T-cell (primary cell): Measurements from ENCODE around the gene PCDH12. TPM values are rescaled to one million over a fixed set of nuclear protein-coding genes. Genes with fewer than 3 reads are reported as not detected.

Source experiments
- ATAC-seq, 4 experiments: fragments of 200-7000 bp in 3 of 4; fragments of 150-1000 bp in 1 of 4; cut with Tn5 transposase; replicated peaks in 1 of 4; 1 replicate in 3 of 4; 2 replicates in 1 of 4; pipeline ENCODE4 v1.10.0; 2021; ENCODE audit warnings: moderate library complexity in 3 of 4, mild to moderate bottlenecking in 2 of 4, moderate number of reproducible peaks in 1 of 4
- CTCF ChIA-PET, 2 donors: fragments of 300-600 bp; sonication (Branson Sonifier 250); formaldehyde crosslinking; loops; one replicate each; lab custom pipeline; 2022; ENCODE audit warnings: antibody characterized with exemption in 2 of 2; lab: Charles Lee
- POLR2A ChIA-PET, 2 donors: fragments of 300-600 bp; sonication (Branson Sonifier 250); formaldehyde crosslinking; loops; one replicate each; lab custom pipeline; 2022; ENCODE audit warnings: antibody characterized with exemption in 2 of 2; lab: Charles Lee
- DNase-seq, 35 experiments: peaks; one replicate each; pipeline versions ENCODE4 v3.0.0 to v3.0.0-alpha.2; 2013 to 2023
- H3K27ac ChIP-seq: one replicate; pipeline ENCODE4 v1.5.1; 2013; ENCODE audit warnings: low read length
- H3K27me3 ChIP-seq, 2 experiments: replicated peaks in 1 of 2; 1 replicate in 1 of 2; 2 replicates in 1 of 2; pipeline versions ENCODE4 v1.6.1 to v1.7.0; 2013; ENCODE audit warnings: low read length in 1 of 2, mixed read lengths in 1 of 2; ENCODE audit not compliant: control insufficient read depth in 2 of 2, insufficient read depth in 2 of 2; ENCODE audit errors: extremely low read depth in 1 of 2
- H3K36me3 ChIP-seq, 2 donors: 1 replicate in 1 of 2; 2 replicates in 1 of 2; pipeline versions ENCODE4 v1.6.1 to v1.7.0; 2013; ENCODE audit warnings: low read length in 1 of 2; ENCODE audit not compliant: control insufficient read depth in 2 of 2, insufficient read depth in 1 of 2; ENCODE audit errors: extremely low read depth in 1 of 2
- H3K4me1 ChIP-seq, 2 experiments: 1 replicate in 1 of 2; 2 replicates in 1 of 2; pipeline versions ENCODE4 v1.6.1 to v1.7.0; 2013; ENCODE audit warnings: low read length in 2 of 2, mixed read lengths in 1 of 2; ENCODE audit not compliant: insufficient read depth in 2 of 2, control insufficient read depth in 1 of 2; ENCODE audit errors: extremely low read depth in 1 of 2
- H3K4me3 ChIP-seq, 2 donors: 1 replicate in 1 of 2; 2 replicates in 1 of 2; pipeline versions ENCODE4 v1.5.1 to v1.7.0; 2013; ENCODE audit warnings: mild to moderate bottlenecking in 2 of 2, low read length in 1 of 2, moderate library complexity in 1 of 2; ENCODE audit not compliant: control insufficient read depth in 1 of 2; ENCODE audit errors: extremely low read depth in 1 of 2
- H3K9me3 ChIP-seq: 2 replicates; pipeline ENCODE4 v1.7.0; 2013
- H3K27ac Mint-ChIP-seq, 2 donors: one replicate each; pipeline ENCODE4 v1.8.0; 2020 to 2021; ENCODE audit warnings: mild to moderate bottlenecking in 2 of 2, mixed read lengths in 2 of 2
- H3K27me3 Mint-ChIP-seq, 2 donors: one replicate each; pipeline ENCODE4 v1.8.0; 2021 to 2022; ENCODE audit warnings: mixed read lengths in 2 of 2
- H3K36me3 Mint-ChIP-seq: one replicate; pipeline ENCODE4 v1.8.0; 2021; ENCODE audit warnings: mixed read lengths
- H3K4me1 Mint-ChIP-seq, 3 donors: one replicate each; pipeline ENCODE4 v1.8.0; 2020 to 2022; ENCODE audit warnings: mixed read lengths in 3 of 3, mild to moderate bottlenecking in 1 of 3
- H3K4me3 Mint-ChIP-seq, 3 donors: one replicate each; pipeline ENCODE4 v1.8.0; 2020 to 2022; ENCODE audit warnings: mild to moderate bottlenecking in 3 of 3, mixed read lengths in 3 of 3, moderate library complexity in 3 of 3
- H3K9me3 Mint-ChIP-seq, 3 donors: one replicate each; pipeline ENCODE4 v1.8.0; 2020 to 2022; ENCODE audit warnings: mixed read lengths in 3 of 3
- WGBS: methylation state at CpG from one replicate; pipeline ENCODE4 v1.1.5; 2013; ENCODE audit warnings: missing lambda C conversion rate; ENCODE audit not compliant: insufficient coverage; 5-methylcytosine and 5-hydroxymethylcytosine counted together
- total RNA-seq, 35 experiments: library from RNA in 6 of 35; stranded (reverse) in 6 of 35; fragments of 120-200 nt in 1 of 35; gene quantifications; one replicate each; pipeline versions ENCODE4 v1.2.1 to v1.2.4 and lab custom pipeline; 2013 to 2026

The PCDH12 gene
- total RNA-seq, 5 donors from 2014 or later (not counting 1 experiment from before 2014, with no cell fraction given) = 0.07 to 0.09 TPM; not detected in 3

DNA sequence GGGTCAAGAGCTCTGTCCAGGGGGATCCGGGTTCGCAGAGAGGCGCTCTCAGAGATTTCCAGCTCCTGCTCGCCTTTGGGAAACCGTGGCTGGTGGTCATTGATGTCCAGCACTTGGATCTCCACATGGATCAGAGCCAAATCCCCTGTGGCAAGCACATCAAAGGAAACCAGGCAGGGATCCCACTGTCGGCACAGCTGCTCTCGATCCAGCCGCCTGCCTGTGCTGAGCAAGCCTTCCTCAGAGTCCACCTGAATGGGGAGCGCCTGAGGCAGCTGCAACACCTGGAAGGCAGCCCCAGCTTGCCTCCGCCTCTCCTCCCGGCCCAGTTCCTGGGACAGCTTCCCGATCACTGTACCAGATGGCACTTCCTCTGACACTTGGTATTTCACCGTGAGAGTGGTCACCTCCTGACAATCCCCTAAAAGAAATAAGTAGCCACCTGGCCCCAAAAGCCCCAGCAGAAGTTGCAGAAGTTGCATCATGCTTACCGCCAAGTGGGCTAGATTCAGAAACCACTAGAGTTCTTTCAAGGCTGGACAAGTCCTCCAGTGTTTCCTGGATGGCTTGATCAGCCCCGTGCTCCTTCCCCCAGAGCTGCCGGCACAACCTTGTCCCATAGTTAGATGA is 520 bp downstream of the PCDH12 start:
- Mint-ChIP-seq H3K27ac (no peak overlapping the region), H3K27me3 (no peaks in the 10 kb centered on the region), H3K4me1 (peaks cover 43 to 56% (median 48%) of the 10 kb centered on the region in 3 donors), H3K36me3 (peaks cover 4% of the 10 kb centered on the region), H3K4me3 (peak overlapping the region in 1 of 3 donors; percentile 51), H3K9me3 (no peaks in the 10 kb centered on the region)
- ATAC-seq (no peak), DNase-seq (no peak)
- WGBS = 79% methylated on average over 16 of the region's 16 CpGs
- no peaks in the 10 kb centered on the region for H3K36me3 ChIP-seq
- H3K4me3 ChIP-seq = no peak overlapping the region
- peak overlapping the region; percentile 17 for H3K27ac ChIP-seq
- ChIA-PET POLR2A (no interaction called here), CTCF (interaction anchor here (0.5 to 2.0 kb wide), 6 partner anchors 9 to 365 kb away, joined by 3 to 7 read pairs (median 4); partner anchors contain the start of genes PCDH1 (in 1 of the 2) and RNF14 (in 1 of the 2))
- H3K9me3 ChIP-seq = no peaks in the 10 kb centered on the region
- peaks cover 13 to 47% of the 10 kb centered on the region in 2 experiments for H3K4me1 ChIP-seq
- no peaks in the 10 kb centered on the region for H3K27me3 ChIP-seq

DNA sequence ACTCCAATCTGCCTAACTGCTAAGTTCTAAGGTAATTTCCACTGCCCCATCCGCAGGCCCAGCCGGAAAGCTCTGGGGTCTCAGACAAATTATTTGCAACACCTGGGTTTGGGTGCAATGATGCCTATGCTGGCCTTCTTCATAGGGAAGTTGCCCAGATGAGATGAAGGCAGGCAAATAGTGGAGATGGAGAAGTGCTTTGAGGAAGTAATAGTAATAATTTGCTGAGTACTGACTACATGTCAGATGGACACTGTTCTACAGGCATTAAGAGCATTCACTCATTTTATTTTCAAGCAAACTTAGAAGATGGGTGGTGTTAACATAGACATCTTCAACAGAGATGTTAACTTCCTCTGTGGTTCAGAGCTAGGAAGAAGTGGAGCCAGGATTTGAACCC is 3.8 kb downstream of the PCDH12 start:
- H3K27ac ChIP-seq = no peak overlapping the region
- Mint-ChIP-seq H3K27ac (no peak overlapping the region), H3K4me3 (no peak overlapping the region), H3K4me1 (peaks cover 30 to 42% (median 33%) of the 10 kb centered on the region in 3 donors), H3K9me3 (no peaks in the 10 kb centered on the region), H3K36me3 (peaks cover 8% of the 10 kb centered on the region), H3K27me3 (no peaks in the 10 kb centered on the region)
- no CpG with 5 or more reads among the region's 2 CpGs for WGBS
- H3K9me3 ChIP-seq = no peaks in the 10 kb centered on the region
- ATAC-seq (no peak), DNase-seq (no peak)
- ChIA-PET POLR2A (interaction anchor here in 1 of 2 donors (0.6 kb wide), 1 partner anchor 42 kb away, joined by 4 read pairs; no protein-coding TSS in a partner anchor), CTCF (interaction anchor here in 1 of 2 donors (0.6 kb wide), 1 partner anchor 495 kb away, joined by 3 read pairs; no protein-coding TSS in a partner anchor)
- peaks cover 4 to 33% of the 10 kb centered on the region in 2 experiments for H3K4me1 ChIP-seq
- no peaks in the 10 kb centered on the region for H3K36me3 ChIP-seq
- no peak overlapping the region for H3K4me3 ChIP-seq
- H3K27me3 ChIP-seq = no peaks in the 10 kb centered on the region

DNA sequence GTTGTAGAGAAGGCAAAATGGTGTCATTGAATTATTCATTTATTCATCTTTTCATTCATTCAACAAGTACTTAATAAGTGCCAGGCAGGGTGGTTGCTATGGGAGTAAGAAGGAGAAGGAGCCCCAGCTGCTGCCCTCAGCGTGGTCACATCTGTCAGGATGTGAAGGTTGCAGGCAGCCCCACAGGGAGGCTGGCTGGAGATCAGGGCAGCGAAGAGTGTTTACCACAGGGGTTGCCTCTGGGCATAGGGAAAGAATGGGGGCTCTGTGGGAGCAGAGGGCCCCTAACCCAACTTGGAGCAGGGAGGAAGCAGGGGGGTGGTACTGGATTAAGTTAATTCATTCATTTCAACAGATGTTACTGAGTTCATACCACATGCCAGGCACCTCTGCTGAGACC is 6.0 kb downstream of the PCDH12 start:
- POLR2A ChIA-PET = no interaction called here
- H3K27ac ChIP-seq = no peak overlapping the region
- H3K36me3 ChIP-seq = no peaks in the 10 kb centered on the region
- DNase-seq (no peak), ATAC-seq (no peak)
- Mint-ChIP-seq H3K36me3 (peaks cover 8% of the 10 kb centered on the region), H3K27me3 (no peaks in the 10 kb centered on the region), H3K27ac (peak overlapping the region in 1 of 2 donors; percentile 39), H3K4me1 (peaks cover 10 to 22% (median 15%) of the 10 kb centered on the region in 3 donors), H3K4me3 (peak overlapping the region in 1 of 3 donors; percentile 52), H3K9me3 (no peaks in the 10 kb centered on the region)
- H3K9me3 ChIP-seq = no peaks in the 10 kb centered on the region
- 100% methylated on average over 2 of the region's 2 CpGs for WGBS
- CTCF ChIA-PET = interaction anchor here in 1 of 2 donors (1.3 to 1.5 kb wide), 2 partner anchors 17 kb away, joined by 3 read pairs; partner anchors contain the start of gene RNF14
- no peak overlapping the region for H3K4me3 ChIP-seq
- peaks cover 2 to 14% of the 10 kb centered on the region in 2 experiments for H3K4me1 ChIP-seq
- no peaks in the 10 kb centered on the region for H3K27me3 ChIP-seq

DNA sequence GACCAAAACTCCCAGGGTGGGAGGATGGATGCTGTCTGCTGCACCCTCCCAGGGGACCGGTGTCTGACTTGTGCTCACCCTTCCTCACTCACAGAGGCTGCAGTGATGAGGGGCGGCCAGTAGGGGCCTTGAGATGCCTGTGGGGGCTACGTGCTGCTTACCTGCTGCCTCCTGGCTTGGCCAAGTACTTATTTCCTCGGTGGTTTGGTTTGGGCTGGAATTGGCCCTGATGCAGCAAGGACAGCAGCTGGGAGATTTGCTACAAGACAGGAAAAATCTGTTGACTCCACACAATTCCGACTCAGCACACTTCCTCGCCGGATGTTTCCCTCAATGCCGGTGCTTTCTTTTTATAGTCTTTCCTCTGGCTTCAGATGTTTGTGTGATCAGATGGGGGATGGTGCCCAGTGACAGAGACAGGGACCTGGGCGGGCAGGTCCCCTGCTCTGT is 6.6 kb downstream of the PCDH12 start:
- ChIA-PET CTCF (interaction anchor here in 1 of 2 donors (1.5 kb wide), 1 partner anchor 18 kb away, joined by 3 read pairs; the partner anchor contains the start of gene RNF14), POLR2A (interaction anchor here in 1 of 2 donors (0.8 kb wide), 1 partner anchor 11 kb away, joined by 4 read pairs; no protein-coding TSS in a partner anchor)
- Mint-ChIP-seq H3K27me3 (no peaks in the 10 kb centered on the region), H3K27ac (no peak overlapping the region), H3K4me1 (peaks cover 9 to 21% (median 15%) of the 10 kb centered on the region in 3 donors), H3K36me3 (peaks cover 5% of the 10 kb centered on the region), H3K4me3 (peak overlapping the region; percentile 17 to 52 (median 32)), H3K9me3 (no peaks in the 10 kb centered on the region)
- Histone ChIP-seq H3K27me3 (no peaks in the 10 kb centered on the region), H3K27ac (no peak overlapping the region), H3K4me3 (no peak overlapping the region), H3K36me3 (no peaks in the 10 kb centered on the region), H3K9me3 (no peaks in the 10 kb centered on the region), H3K4me1 (peaks cover 2 to 14% of the 10 kb centered on the region in 2 experiments)
- DNase-seq (peak in 17 of 35 experiments; percentile 10 to 47 (median 18)), ATAC-seq (peak; percentile 43 to 79 (median 70))
- WGBS = 27% methylated on average over 2 of the region's 9 CpGs

DNA sequence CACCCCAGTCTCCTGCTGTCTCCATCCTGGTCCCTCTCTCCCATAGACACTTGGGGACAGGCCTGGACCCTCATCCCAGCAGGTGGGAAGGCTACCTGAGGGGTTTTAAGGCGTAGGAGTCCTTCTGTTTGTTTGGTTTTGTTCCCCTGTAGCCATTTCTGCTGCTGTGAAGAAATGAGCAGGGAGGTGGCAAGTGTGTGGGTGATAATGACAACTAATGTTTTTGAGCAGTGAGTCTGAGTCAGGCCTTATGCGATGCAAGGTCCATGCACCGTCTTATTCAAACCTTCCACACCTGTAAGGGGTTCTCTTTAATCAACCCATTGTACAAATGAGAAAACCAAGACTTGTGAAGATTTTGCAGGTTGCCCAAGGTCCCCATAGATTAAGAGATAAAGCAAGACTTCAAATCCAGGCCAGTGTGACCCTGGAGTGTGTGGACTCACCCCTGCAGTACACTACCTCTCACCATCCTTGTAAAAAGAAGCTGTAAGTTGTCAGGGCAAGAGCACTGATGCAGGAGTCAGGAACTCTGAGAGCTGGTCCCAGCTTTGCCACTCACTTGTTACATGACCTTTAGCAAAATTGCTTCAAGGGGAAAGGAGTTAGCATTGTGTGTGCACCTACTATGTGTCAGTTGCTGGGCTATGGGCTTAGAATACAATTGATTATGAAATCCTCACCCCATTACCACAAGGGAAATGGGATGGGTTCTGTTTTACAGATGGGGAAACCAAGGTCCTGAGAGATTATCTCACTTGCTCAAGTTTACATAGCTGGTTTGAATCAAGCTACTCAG is 7.6 kb downstream of the PCDH12 start:
- H3K36me3 ChIP-seq = no peaks in the 10 kb centered on the region
- ATAC-seq (no peak), DNase-seq (no peak)
- POLR2A ChIA-PET = interaction anchor here in 1 of 2 donors (0.8 kb wide), 1 partner anchor 10 kb away, joined by 4 read pairs; no protein-coding TSS in a partner anchor
- Mint-ChIP-seq H3K4me3 (no peak overlapping the region), H3K27ac (no peak overlapping the region), H3K36me3 (peaks cover 4% of the 10 kb centered on the region), H3K9me3 (no peaks in the 10 kb centered on the region), H3K4me1 (peaks cover 9 to 21% (median 15%) of the 10 kb centered on the region in 3 donors), H3K27me3 (no peaks in the 10 kb centered on the region)
- no peaks in the 10 kb centered on the region for H3K27me3 ChIP-seq
- H3K4me1 ChIP-seq = peaks cover 2 to 14% of the 10 kb centered on the region in 2 experiments
- H3K4me3 ChIP-seq = no peak overlapping the region
- no peak overlapping the region for H3K27ac ChIP-seq
- CTCF ChIA-PET = interaction anchor here in 1 of 2 donors (1.5 kb wide), 1 partner anchor 19 kb away, joined by 3 read pairs; the partner anchor contains the start of gene RNF14
- WGBS = 100% methylated on average over 1 of the region's 3 CpGs
- H3K9me3 ChIP-seq = no peaks in the 10 kb centered on the region

DNA sequence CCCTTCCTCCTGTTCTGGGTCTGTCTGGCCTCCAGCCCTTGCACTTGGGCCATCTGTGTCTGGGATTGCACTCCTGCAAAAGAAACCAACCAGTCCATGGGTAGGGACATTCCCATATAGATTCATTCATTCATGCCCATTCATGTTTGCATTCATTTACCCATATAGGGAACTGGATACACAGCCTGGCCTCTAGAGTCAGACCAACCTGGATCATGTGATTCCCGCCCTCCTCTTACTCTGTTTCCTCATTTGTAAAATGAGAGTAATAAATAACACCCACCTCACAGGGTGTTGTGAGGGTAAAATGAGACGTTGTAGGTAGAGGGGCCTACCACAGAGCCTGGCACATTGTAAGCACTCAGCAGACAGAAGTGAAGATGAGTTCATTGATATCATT is 8.5 kb downstream of the PCDH12 start:
- no peak overlapping the region for H3K4me3 ChIP-seq
- Mint-ChIP-seq H3K36me3 (peaks cover 4% of the 10 kb centered on the region), H3K4me1 (peaks cover 9 to 21% (median 15%) of the 10 kb centered on the region in 3 donors), H3K27ac (no peak overlapping the region), H3K4me3 (no peak overlapping the region), H3K27me3 (no peaks in the 10 kb centered on the region), H3K9me3 (no peaks in the 10 kb centered on the region)
- ATAC-seq (no peak), DNase-seq (no peak)
- H3K9me3 ChIP-seq = no peaks in the 10 kb centered on the region
- H3K36me3 ChIP-seq = no peaks in the 10 kb centered on the region
- no peaks in the 10 kb centered on the region for H3K27me3 ChIP-seq
- ChIA-PET CTCF (interaction anchor here in 1 of 2 donors (1.2 kb wide), 1 partner anchor 9 kb away, joined by 3 read pairs; the partner anchor contains the start of gene PCDH12), POLR2A (interaction anchor here in 1 of 2 donors (0.7 kb wide), 1 partner anchor 163 kb away, joined by 3 read pairs; no protein-coding TSS in a partner anchor)
- WGBS = 83% methylated on average over 1 of the region's 2 CpGs
- H3K27ac ChIP-seq = no peak overlapping the region
- peaks cover 2 to 14% of the 10 kb centered on the region in 2 experiments for H3K4me1 ChIP-seq
